RPMI7951 (cell line): Measurements from ENCODE around the gene ANHX. TPM values are rescaled to one million over a fixed set of nuclear protein-coding genes. Genes with fewer than 3 reads are reported as not detected.
"Not testable (repeated sequence)": the region's sequence is repeated elsewhere in the genome, so short reads cannot be mapped to it uniquely, and the experiment has no call there.

Experiments used
- DNase-seq: peaks from one replicate; pipeline ENCODE4 v3.0.0-alpha.2; 2012; ENCODE audit warnings: low read depth
- total RNA-seq: library from RNA; depleted of rRNA; stranded (reverse); fragments of >200 nt; shearing (Covaris generic); gene quantifications from 2 replicates; pipeline ENCODE4 v1.2.3, GENCODE V29; 2014; rRNA removed

The ANHX gene
- not detected in 2 replicates for total RNA-seq

DNA sequence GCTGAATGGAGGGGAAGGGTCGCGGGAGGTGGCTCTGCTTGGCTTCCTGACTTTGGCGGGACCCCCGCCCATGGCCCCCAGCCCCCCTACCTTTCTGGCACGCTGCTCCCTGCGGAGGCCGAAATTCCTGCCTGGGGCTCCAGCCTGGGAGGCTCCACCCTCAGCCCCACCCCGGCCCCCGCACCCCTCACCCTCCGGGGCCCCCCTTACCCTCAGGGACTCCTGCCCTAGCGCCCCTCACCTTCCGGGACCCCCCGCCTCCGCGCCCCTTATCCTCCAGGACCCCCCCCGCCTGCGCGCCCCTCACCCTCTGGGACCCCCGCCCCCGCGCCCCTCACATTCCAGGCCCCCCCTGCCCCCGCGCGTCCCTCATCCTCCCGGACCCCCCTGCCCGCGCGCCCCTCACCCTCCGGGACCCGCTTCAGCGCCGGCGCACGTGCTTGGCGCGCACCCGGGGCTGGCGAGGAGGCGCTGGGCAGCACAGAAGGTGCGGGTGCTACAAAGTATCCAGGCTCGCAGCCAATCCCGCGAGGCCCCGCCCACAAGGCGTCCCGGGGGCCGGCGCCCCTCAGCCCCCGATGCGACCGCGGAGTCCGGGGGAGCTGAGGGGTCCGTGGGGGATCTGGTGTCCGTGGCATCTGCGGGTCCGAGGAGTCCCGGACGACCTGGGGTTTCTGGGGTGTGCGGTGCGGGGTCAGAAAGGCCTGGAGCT, at the start of gene ANHX:
Gene ANHX, minus strand, starts transcription at position 477 of the 712 bp plus-strand sequence. CDS start 1,521 bp downstream, outside the sequence.
- DNase-seq, result no peak

DNA sequence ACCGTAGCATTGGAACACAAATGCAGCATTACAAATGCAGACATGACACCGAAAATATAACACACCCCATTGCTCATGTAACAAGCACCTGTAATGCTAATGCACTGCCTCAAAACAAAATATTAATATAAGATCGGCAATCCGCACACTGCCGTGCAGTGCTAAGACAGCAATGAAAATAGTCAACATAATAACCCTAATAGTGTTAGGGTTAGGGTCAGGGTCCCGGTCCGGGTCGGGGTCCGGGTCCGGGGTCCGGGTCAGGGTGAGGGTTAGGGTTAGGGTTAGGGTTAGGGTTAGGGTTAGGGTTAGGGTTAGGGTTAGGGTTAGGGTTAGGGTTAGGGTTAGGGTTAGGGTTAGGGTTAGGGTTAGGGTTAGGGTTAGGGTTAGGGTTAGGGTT, 29.0 kb upstream of the ANHX start:
- DNase-seq, result not testable (repeated sequence)

DNA sequence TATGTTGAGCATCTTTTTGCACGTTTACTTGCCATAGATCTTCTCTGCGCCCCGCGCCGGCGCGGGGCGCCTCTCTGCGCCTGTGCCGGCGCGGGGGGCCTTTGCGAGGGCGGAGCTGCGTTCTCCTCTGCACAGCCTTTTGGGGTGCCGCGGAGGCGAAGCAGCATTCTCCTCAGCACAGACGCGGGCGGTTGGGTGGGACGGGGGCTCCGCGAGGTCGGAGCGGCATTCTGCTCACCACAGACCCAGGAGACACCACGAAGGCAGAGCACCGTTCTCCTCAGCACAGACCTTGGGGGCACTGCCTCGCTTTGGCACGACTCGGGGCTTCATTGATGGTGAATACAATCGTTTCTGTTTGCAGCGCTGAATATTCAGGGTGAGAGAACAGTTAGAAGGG, 28.5 kb upstream of the ANHX start:
- no peak for DNase-seq

DNA sequence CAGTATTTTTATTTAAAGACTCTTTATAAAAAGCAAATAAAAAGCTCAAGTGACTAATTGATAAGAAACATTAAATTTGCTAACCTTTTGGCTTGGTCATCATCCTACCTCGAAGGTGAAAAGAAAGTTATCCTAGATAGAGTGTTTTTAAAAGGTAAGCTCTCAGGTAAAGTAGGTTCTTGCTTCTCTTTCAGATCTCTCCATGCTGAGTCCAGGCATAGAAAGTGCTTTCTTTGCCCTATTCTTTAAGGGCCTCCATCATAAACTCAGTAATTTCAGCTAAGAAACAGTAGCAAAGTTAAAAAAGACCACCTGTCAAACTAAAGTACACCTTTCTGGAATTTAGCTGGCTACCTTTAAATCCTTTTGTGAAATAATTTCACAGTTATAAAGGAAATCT, 20.6 kb upstream of the ANHX start:
- no peak for DNase-seq

DNA sequence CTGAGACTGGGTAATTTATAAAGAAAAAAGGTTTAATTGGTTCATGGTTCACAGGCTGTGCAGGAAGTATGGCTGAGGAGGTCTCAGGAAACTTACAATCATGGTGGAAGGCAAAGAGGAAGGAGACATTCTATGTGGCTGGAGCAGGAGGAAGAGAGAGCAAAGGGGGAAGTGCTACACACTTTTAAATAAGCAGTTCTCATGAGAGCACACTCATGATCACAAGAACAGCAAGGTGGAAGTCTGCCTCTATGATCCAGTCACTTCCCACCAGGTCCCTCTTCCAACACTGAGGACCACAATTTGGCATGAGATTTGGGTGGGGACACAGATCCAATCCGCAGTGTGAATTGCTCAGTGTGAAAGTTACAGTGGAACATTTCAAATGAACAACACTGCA, 20.2 kb upstream of the ANHX start:
- not testable (repeated sequence) for DNase-seq

DNA sequence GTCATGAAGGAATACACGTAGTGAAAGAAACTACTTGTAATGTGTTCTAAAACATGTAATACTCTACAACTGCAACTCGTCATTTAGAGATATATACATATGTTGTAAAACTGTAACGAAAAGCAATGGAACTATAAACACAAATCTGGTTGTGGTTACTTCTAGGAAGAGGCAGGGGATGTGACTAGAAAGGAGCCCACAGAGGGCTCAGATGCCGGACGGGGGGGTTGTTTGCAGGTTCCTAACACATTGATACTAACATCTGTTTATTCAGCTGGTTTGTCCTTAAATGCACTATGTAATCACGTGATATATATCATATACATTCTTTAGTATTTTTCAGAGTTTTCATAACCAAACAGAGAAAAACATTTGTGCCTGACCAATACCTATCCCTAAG, 16.1 kb upstream of the ANHX start:
- DNase-seq, result no peak

DNA sequence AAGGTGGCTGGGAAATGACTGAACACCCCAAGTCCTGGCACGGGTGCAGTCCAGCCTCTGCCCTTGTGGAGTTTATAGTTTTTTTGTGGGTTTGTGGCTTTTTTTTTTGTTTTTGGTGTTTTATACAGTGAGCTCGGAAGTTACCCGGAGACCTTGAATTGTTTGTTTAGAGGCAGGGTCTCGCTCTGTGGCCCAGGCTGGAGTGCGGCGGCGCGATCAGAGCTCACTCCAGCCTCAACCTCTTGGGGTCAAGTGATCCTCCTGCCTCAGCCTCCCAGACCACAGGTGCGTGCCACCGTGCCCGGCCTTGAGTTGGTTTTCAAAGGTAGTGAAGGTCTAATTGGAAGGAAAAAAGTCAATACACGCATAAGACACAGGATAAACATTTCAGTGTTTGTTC, 879 bp upstream of the ANHX start:
- no peak for DNase-seq

DNA sequence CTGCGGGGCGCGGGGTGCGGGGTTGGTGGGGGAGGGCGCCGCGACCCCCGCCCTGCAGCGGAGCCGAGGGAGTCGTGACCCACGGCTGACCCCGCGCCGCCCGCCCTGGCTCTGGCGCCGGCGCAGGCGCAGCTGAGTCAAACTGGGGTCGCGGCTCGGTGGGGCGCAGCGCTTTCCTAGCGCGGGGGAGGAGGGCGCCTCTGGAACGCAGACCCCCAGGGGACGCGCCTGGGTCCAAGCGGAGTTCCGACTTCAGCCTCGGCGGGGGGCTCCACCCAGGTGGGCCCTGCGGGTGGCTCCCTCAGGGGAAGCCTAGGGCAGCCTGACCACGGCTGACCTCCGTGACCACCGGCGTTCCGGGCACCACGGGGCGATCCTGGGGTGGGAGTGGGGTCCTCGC, 467 bp upstream of the ANHX start:
- no peak for DNase-seq

DNA sequence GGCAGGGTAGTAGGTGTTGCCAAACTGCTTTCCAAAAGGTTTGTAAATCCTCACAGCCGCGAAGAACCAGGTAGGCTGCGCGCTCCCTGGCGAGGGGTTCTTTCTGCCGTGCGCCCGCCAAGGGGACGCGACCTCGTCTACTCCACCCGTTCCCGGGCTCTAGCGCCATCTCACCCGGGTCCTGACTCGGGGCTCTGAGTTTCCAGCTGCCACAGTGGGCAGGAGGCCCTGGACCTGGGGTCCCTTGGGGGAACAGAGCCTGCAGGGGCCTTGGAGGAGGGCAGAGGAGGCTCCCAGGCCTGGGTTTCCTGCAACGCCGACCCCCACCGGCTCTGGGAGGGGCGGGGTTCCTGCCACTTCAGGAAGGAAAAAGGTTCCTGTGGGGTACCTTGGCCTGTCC, 706 bp downstream of the ANHX start:
- DNase-seq, result no peak

DNA sequence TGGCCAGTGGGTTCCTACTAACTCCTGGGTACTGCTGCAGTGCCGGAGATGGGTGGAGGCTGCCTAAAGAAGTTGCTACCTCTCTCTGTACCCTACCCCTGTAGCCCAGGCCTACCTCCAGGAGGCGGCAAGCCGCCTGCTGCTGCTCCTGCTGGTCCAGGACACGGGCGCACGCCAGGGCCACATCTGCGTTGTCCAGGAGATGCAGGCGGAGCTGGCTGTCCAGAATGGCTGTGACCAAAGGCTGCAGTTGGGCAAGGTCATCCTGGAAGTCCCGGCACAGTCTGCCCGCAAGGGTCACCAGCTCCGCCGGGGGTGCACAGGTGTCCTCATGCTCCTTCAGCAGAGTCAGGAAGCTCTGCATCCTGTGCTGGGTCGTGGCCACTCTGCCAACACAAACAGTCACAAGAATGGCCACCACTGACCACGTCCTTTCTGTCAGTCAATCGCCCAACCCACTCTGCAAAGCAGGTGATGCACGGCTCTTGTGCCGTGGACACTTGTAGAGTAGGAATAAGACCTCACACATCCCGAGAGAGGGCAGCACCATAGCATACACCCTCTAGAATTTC, 1.6 kb downstream of the ANHX start:
- no peak for DNase-seq

DNA sequence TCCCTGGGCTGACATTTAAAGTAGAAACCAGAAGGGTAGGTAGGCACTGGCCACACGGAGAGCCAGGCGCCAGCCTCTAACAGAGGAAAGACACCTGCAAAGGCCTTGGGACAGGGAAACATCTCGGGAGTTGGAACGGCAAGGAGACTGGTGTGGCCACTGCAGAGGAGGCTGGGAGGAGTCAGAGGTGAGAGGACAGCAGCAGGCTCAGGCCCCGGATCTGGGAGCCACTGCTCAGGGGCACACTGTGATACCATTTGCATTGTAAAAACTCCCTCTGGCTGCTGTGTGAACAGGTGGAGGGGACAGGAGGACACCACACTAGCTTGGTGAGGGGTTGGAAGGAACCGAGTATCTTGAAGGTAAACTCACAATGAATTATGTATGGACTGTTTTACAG, 2.7 kb downstream of the ANHX start:
- DNase-seq, result no peak

DNA sequence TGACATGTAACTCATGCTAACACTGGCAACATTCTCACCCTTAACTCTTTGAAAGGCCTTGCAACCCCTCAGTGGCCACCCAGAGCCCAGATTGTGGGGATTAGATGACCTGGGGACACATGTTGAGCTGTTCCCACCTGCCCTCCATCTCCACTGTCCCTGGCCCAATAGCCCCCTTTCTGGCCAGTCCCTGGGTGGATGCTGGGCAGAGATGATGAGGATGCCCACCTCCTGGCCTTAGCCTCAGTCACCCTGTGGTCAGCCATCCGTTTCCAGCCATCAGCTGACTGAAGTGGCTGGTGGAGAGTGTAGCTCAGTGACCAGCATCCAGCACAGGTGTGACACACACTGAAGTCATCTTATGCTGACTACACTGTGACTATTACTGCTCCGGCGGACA, 4.7 kb downstream of the ANHX start:
- no peak for DNase-seq

DNA sequence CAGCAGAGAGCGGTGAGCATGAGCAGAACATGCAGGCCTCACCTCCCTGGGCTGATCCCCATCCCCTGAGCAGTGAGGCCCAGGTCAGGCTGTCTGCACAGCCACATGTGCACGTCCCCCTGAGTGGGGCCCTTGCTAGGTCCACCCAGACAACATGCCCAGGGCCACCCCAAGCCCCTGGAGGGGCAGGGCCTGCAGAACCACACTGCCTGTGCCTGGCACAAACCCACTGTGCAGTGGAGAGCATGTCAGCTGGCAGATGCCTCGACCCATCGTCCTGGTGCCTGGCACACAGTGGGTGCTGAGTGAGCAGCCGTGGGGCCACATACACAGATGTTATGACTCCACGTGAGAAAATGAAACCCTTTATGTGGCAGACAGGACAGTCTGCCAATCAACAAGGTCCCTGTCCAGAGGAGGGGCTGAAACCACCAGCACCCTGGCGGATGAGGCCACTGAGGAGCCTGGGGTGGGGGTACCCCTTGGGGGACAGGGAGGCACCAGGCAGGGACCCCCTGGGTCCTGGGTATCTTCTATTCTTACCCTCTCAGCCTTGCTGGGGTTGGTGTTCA, 8.3 kb downstream of the ANHX start:
- DNase-seq, result no peak

DNA sequence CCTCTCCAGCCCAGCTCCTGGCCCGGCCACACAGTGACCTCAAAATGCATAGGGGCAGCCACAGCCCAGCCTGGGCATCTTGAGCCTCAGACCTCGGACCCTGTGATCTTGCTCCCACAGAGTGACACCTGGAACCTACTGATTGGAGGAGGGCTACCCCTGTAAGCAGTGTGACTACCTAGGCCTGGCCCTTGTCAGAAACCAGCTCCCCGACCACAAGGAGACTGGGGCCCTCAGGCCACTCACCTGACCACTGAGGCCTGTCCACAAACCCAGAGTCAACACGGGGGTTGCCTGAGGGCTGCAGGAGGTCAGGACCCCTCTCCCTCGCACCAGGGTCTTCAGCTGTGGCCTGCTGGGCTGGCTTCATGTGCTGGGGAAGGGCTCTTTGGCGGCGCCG, 9.0 kb downstream of the ANHX start:
- DNase-seq, result no peak

DNA sequence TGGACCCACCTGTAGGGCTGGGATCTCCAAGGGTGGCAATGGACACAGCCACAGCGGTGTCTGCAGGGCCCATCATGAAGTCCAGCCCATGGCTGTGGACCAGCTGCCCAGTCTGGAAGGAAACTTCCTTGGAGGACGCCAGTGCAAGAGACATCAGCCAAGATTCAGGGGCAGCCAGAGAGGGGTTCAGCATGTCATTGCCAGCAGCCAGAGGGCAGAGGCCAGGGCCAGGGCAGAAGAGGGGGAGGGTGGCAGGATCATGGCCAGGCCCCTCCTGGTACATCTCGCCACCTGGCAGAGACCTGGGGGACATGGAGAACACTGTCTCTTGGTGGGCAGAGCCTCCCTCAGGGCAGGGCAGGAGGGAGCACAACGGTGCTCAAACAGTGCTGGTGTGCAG, 10.2 kb downstream of the ANHX start:
- no peak for DNase-seq

DNA sequence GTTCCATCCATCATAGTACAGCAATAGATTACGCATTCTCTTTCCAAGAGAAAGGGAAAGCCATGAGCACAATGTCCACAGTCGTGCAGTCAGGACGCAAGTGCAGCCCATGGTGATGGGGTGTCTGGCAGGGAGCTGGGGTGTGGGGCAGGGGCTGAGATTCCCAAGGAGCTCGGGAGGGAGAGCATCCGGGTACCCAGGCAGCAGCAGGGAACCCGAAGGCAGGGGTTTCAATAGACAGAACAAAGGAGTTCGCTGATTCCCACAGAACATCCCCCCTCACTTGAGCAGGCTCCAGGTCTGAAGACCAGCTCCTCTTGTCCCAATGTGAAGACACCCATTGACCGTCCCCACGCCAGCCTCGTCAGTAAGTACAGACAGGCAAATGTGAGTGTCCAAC, 13.5 kb downstream of the ANHX start:
- no peak for DNase-seq

DNA sequence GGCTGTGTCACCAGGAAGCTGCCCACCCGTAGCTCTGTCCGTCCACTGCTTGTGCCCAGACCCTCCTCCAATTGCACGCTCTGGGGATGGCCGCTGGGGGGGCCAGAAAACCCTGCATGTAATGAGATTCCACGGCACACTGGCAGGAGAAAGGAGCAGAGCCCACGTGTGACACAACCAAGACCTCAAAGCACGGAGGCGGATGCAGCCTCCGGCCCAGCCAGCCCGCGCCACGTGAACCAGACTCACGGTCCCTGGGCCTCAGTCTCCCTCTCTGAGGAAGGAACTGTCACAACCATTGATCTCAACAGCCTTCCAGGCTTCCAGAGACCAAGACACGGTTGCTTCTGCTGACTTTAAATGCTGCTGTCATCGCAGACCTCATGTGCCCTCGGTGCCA, 14.4 kb downstream of the ANHX start:
- DNase-seq, result no peak

DNA sequence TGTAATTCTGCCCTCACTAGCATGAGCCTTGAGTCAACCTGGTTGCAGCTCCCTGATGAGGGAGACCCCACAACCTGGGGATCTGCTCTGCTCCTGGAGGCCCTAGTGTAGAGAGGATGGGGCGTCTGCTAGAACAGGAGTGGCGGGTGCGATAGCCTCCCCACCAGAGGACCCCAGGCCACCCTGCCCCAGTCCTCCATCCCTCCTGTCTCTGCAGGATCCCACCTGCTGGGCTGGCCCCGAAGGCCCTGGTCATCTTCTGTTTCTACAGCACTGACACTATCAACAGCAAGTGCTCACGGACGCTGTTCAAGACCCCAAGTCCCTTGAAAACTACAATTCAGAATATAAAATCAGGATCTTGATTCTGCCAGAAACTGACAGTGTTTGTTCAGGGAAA, 15.2 kb downstream of the ANHX start:
- no peak for DNase-seq

DNA sequence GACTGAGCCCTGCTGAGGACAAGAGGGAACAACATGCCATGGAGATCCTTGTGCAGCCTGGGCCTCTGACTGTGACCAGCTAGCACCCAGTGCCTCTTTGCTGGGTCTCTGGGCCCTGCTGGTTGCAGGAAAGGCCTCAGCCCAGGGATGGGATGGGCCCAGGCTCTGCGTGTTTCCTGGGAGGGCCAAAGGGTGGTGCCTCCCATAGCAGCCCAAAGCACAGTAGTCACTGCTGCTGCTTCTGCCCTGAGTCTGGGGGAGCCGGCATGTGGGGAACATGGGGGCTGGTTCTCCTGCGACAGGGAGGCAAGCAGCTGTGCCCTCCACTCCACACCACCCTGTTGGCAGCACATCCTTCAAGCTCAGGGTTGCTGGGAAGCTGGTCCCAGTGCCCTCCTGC, 18.5 kb downstream of the ANHX start:
- DNase-seq, result no peak

DNA sequence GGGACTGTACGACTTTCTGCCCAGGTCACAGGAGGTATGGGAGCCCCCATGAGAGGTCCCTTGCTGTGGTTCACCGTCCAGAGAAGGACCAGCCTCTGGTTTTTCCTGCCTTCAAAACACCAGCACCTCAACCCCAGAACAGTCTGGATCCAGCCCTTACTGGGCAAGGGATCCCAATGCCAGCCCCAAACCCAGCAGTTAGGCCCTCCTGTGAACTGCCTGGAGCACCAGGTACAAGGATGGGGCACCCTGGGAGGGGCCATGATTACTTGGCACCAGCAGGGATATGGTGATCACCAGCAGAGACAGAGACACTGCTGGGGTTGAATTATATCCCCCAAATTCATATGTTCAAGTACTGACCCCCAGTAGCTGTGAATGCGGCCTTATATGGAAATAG, 20.0 kb downstream of the ANHX start:
- DNase-seq, result no peak

DNA sequence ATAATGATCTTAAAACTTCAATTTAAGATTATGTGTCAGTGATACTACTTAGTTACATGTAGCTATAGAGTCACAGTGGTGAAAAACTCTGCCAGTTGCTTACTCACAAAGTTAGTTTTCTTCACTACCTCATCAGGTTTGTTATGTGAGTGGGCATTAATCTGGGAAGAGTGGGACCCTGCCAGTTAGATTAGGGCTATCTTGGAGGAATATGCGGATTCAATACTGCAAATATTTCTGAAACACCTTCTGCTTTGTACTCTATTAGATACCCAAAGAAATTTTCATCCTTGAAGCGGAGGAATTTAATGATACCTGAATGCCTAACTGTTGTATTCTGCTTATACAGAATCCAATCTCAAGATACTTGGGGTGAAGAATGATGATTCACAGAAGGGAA, 29.3 kb downstream of the ANHX start:
- no peak for DNase-seq

DNA sequence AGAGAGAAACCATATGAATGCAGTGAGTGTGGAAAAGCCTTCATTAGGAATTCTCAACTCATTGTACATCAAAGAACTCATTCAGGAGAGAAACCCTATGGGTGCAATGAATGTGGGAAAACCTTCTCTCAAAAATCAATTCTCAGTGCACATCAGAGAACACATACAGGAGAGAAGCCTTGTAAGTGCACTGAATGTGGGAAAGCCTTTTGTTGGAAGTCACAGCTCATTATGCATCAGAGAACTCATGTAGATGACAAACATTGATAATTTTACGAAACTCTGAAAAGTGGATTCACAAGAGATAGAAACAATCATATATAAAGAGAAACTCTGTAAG, 31.4 kb downstream of the ANHX start:
- no peak for DNase-seq

DNA sequence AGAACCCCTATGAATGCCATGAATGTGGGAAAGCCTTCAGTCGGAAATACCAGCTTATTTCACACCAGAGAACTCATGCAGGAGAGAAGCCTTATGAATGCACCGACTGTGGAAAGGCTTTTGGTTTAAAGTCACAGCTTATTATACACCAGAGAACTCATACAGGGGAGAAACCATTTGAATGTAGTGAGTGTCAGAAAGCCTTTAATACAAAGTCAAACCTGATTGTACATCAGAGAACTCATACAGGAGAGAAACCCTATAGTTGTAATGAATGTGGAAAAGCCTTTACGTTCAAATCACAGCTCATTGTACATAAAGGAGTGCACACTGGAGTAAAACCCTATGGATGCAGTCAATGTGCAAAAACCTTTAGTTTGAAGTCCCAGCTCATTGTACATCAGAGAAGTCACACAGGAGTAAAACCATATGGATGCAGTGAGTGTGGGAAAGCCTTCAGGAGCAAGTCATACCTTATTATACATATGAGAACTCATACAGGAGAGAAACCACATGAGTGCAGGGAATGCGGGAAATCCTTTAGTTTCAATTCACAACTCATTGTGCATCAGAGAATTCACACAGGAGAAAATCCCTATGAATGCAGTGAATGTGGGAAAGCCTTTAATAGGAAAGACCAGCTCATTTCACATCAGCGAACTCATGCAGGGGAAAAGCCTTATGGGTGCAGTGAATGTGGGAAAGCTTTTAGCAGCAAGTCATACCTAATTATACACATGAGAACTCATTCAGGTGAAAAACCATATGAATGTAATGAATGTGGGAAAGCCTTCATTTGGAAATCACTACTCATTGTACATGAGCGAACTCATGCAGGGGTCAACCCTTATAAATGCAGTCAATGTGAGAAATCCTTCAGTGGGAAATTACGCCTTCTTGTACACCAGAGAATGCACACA, 32.1 kb downstream of the ANHX start:
- no peak for DNase-seq
